Gastrocnemius medialis (tissue), 4 donors: Measurements from ENCODE around the gene CCL14.

ENCODE experiments used
- CTCF ChIP-seq, 5 experiments: fragments of 450-650 bp in 3 of 5; fragments of 200-600 bp in 2 of 5; sonication (generic) in 2 of 5; IDR thresholded peaks in 4 of 5; conservative IDR thresholded peaks in 1 of 5; 1 replicate in 4 of 5; 2 replicates in 1 of 5; pipeline ENCODE4 v1.5.1; 2016 to 2019; ENCODE audit warnings: antibody characterized with exemption in 5 of 5, mild to moderate bottlenecking in 3 of 5, moderate library complexity in 3 of 5
- POLR2A ChIP-seq, 2 donors: fragments of 450-650 bp; IDR thresholded peaks; one replicate each; pipeline ENCODE4 v1.6.1; 2017; ENCODE audit warnings: antibody characterized with exemption in 2 of 2, mild to moderate bottlenecking in 2 of 2, moderate library complexity in 2 of 2

DNA sequence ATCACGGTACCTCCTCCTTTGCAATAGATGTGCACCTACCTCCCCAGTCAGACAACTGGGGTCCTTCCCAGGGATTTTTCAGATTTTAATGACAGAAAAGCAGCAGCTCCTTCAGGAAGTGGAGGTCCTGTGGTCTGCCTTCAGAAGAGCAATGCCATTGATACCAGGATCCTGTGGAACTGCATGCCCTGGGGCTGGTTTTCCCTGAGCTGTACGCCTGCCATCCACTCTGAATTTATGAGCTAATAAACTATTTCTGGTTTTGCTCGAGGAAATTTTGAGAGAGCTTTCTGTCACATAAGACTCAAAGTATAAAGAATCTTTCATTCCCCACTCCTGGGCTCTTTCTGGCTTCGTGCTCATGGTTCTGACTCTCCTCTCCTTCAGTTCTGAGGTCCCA, 41.2 kb upstream of the CCL14 start:
- TF ChIP-seq POLR2A (IDR thresholded peaks at IDR 0.05) (no peak), CTCF (IDR thresholded peaks at IDR 0.05 in 4 of 5, conservative IDR thresholded peaks at IDR 0.05 in 1 of 5) (no peak)
